ENCODE data around the gene MOG. TPM values are rescaled to one million over a fixed set of nuclear protein-coding genes. Genes with fewer than 3 reads are reported as not detected.

MOG gene
- polyA plus RNA-seq (2012; ENCODE audit: insufficient read depth, insufficient read length), result not detected

DNA sequence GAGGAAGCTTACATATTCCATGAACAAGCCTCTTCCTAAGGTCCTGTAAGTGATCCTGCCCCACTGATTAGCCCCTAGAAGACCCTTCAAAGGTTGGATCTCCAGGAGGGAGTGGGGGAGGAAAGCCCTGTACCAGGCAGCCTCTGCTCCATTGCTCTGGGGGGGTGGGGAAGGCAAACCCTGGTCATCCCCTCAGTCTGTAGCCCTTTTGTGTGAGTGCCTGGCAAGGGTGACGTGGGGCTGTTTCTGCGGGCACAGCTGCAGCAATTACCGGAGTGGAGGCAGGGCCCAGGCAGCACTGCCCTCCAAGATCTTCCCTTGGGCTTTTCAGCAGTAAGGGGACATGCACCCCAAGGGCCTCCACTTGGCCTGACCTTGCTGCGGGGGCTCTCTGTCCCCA lies at the start of gene MOG:
Gene MOG, plus strand, starts transcription at position 295 of the 400 bp plus-strand sequence. CDS start 118 bp downstream, outside the sequence.
- DNase-seq (ENCODE audit: low read depth, low spot score), result no peak
- no peak within 1 kb of the TSS for H3K4me3 ChIP-seq (ENCODE audit: low read length)

DNA sequence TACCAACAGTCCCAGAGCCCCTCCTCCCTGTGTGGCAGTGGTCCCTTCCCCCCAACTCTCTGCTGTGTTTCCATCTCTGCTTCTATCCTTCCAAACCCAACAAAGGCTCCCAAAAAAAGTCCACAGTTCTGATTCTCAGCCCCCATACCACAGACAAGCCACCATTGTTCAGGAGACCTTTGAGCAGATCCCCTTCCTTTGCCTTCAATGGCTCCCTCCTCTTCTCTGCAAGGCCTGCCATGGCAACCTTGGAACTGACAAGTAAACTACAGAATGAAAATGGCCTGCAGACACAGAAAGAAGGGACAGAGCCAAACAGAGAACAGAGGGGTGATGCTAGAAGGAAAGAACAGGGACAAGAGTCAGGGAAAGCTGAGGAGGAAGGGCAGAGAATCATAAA lies 48.8 kb upstream of the MOG start:
- H3K4me3 ChIP-seq (ENCODE audit: low read length), result no peak overlapping the region

DNA sequence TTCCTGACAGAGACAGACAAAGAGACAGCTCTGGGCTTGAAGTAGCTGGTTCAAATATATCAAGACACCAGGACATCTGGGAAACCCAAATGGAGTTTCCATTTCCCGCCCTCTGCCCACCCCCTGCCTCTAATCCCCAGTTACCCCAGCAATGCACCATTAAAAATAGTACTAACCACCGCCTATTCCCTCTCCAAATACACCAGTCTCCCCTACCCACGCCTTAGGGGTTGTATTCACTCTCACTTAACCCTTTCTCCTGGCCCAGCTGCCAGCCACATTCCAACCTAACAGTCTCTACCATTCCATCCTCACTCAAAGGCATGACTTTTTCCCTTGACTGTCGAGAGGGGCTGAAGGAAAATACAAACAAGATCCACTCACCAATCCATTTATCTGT lies 46.4 kb upstream of the MOG start:
- H3K4me3 ChIP-seq (ENCODE audit: low read length), result no peak overlapping the region
- DNase-seq (ENCODE audit: low read depth, low spot score), result no peak

More for the DNA sequence above, 48.8 kb upstream of the MOG start:
- no peak for DNase-seq (ENCODE audit: low read depth, low spot score)

DNA sequence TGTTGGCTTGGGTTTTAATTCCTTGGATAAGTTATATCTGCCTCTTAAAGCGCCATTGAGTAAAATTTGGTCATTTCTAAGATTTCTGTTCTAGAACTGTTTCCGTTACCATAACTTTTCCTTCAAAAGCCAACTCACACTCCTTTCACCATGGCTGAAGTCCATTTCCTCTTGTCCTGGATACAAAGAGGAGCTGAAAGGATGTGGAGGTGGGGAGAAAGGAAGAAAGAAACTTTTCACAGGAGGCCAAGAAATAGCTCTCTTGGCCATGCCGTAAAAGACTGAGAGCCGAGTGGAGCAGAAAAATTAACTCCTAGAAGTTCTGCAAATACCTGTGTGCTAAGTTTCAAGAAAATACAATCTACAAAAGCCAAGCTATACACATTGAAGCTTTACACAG lies 45.5 kb upstream of the MOG start:
- DNase-seq (ENCODE audit: low read depth, low spot score), result no peak
- no peak overlapping the region for H3K4me3 ChIP-seq (ENCODE audit: low read length)

DNA sequence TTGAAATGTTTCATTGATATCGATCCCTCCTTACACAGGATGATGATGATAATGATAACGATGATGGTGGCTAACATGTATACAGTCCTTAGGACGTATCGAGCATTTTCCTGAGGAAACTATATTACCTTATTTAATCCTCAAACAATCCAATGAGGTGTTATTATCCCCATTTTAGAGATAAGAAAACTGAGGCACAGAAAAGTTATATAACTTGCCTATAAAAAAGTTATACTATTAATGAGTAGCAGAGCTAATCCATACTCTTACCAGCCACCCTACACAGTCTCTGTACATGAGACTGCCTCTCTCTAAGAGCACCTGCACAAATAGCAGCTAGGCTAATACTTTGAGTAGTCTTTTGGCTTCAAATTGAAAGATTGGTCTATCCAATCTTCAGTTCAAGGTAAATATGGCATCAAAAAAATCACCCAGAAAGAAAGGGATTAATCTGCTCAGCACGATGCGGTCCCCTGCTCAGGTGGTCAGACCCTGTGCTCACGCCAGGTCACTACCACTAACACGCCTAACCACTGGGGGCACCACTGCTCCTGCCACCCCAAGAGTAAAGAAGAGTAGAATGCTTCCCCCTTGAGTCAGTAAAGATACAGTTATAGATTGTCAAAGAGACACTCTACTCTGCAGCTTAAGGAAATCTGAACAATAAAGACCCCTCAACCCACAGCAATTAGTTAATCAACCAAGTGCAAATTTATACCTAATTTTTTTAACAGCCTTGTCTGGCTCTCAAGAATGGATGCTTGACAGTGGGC lies 38.9 kb upstream of the MOG start:
- no peak for DNase-seq (ENCODE audit: low read depth, low spot score)
- no peak overlapping the region for H3K4me3 ChIP-seq (ENCODE audit: low read length)

DNA sequence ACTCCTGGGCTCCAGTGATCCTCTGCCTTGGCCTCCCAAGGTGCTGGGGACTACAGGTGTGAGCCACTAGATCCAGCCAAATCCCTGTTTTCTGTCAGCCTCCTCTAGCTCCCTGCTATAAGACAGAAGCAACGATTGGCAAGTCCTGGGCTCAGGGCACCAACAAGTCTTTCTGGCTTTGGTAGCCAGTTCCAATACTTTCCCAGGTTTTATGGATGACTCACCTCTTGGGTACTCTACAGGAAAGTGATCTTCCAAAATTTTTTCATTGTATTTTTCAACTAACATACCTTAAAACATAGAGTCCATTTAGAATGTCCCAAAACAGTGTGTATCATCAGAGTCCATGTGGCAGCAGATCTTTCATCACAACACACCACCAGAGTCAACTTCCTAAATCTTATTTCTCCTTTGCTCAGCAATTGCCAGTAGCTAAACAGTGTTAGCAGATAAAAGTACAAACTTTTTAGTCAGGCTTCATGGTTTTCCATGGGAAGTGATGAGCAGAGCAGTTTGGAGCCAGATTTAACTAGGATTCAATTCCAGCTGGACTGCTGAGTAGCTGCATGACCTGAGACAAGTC lies 37.2 kb upstream of the MOG start:
- DNase-seq (ENCODE audit: low read depth, low spot score), result no peak
- H3K4me3 ChIP-seq (ENCODE audit: low read length), result no peak overlapping the region

DNA sequence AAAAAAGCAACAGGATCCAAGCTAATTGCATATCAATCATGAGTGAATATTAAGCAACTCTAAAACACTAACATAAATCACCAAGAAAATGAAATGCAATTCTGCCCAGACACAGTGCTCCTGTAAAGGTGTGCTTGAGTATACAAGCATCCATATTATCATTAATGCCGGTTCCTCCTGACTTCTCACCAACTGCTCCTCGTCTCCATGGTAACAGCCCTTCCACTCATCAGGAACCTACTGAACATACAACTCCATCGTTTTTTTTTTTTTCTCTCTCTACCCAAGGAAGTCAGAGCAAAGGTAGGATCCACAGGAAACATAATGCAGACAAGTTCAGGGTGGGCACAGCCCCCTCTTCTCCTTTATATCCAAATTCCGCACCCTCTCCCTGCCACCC lies 36.3 kb upstream of the MOG start:
- H3K4me3 ChIP-seq (ENCODE audit: low read length), result no peak overlapping the region
- DNase-seq (ENCODE audit: low read depth, low spot score), result no peak

DNA sequence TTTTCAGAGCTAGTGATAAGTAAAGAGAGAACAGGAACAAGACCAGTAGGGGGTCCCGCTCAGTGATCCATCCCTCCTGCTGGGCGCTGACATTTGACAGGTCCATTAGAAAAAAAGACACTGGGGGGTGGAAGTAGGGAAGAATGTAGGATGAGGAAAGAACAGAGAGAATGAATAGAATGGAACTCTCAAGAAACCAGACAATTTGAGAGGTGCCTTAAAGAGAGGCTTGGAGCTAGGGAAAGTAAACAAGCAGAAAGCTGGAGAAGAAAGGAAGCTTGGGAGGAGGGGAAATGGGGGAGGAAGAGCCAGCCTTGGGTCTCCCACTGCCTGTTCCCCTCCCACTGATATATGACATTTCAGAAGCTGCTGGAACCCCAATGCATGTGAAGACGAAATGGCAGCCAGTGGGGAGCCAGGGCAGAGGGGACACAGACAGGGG lies 32.4 kb upstream of the MOG start:
- H3K4me3 ChIP-seq (ENCODE audit: low read length), result no peak overlapping the region
- no peak for DNase-seq (ENCODE audit: low read depth, low spot score)

DNA sequence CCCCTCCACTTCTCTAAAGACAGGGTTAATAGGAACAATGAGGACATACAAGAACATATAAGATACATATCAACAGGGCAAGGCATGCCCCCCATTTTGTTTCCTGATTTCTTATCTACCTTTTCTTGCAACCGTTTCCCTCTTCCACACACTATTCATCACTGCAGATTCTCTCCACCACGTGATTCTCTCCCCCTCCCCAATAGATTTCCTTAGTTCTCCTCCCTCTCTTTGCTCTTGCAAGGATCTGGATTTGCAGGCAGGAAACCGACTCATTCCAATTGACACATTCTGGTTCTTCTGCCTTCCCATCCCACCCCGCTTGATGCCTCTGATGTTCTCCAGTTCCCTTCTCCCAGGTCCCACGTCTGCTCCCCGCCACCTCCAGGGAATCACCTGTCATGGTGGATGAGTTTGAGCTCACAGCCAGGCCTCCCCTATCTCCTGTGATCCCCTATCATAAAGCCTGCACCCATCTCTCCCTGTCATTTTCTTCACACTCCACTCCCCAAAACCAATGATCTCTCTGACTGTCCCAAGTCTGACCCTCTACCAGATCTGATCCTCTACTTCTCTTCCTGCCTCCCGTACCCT lies 31.5 kb upstream of the MOG start:
- H3K4me3 ChIP-seq (ENCODE audit: low read length), result no peak overlapping the region
- DNase-seq (ENCODE audit: low read depth, low spot score), result no peak

DNA sequence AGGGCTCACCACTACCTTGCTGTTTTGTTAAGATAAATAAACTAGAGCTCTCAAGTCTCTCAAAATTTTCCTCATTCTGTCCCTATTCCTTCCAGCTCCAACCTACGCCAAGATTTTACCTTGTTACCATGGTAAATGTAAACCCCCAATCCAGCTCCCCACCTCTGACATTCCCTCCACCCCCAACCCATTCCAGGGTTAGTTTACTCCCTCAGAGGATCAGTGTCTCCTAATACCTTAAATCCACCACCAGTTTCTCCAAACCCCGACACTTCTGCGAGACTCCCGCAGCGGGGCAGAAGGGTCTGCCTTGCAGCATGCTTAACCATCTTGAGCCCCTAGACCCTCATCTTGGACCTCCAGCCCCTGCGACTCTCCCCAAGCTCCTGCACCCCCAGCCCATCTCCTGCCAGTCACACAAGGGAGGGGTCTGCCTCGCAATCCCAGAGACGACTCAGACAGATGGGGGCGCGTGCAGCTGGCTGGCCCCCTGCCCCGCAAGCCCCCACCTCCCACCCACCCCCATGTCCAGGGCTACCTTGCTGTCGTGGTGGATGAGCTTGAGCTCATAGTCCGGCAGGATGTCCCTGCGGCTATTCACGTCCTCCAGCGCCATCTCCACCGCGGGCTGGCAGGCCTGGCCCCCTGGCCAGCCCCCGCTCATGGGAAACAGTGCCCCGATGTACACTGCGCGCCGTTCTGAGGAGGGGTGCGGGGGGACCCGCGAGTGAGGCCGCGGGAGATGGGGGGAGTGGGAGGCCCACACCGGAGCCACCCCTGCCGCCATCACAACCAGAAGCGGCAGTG lies 29.7 kb upstream of the MOG start:
- H3K4me3 ChIP-seq (ENCODE audit: low read length), result peak overlapping the region; percentile 41
- no peak for DNase-seq (ENCODE audit: low read depth, low spot score)

DNA sequence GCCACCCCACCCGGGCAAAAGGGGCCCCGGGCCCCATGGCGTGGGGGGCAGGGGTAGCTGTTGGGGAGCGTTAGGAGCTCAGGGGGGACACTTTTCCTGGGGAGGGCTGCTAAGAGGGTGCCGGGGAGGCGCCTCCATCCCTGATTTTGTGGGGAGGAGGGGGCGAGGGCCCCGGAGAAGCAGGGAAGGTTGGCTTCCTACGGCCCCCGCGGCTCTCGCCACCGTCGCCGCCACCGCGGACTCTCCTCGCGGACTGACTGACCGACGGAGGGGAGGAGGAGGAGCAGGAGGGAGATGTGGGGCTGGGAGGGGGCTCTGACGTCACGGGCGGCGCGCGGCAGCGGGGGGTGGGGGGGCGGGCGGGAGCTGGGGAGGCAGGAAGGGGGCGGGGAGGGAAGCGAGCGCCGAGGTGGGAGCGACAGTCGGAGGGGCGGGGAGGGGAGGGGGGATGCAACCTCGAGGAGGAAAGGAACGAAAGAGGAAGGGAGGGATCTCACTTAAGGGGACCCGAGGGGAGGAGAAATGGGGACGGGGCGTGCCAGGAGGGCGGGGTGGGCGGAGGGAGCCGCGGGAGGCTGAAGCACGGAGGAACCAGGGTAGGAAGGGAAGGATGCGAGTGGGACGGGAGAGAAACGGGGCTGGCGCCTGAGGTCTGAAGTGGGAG lies 29.0 kb upstream of the MOG start:
- peak overlapping the region; percentile 79 for H3K4me3 ChIP-seq (ENCODE audit: low read length)
- peak; percentile 76 for DNase-seq (ENCODE audit: low read depth, low spot score)

DNA sequence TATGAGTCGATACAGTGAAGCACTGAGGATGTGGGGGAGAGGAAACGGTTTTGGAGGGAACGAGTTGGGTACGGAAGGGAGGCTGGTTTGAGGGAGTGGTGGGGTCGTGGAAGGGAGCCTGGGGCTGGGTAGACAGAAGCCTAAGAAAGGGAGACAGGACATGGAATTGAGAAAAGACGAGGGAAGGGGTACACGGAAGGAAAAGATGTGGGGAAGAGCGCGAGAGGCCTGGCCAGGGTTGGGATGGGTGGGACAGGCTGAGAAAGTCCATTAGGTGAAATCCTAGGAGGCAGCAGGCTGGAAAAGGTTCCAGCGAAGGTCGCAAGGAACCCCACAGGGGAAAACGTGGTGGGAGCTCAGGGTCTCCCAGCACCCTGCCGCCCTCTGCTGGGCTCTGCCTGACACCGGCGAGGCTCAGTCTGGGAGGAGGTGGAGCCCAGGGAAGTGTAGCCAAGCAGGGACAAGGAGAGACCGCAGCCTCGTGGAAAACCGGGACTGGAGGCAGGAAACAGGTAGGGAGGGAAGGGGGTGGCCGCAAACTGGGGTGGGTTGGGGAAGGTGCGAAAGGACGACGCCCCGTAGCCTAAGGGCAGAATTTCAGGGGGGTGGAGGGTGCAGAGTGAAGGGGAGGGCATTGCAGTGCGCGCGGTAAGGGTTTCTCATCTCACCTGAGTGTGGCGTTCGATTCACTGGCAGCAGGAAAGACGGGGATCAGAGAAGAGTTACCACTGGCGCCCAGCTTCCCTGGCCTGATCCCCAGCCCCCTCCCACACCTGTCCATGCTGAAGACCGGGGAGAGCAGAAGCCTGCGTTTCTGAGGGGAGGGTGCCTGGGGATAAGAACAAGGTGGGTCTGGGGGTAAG lies 28.2 kb upstream of the MOG start:
- DNase-seq (ENCODE audit: low read depth, low spot score), result no peak
- H3K4me3 ChIP-seq (ENCODE audit: low read length), result peak overlapping the region; percentile 79

DNA sequence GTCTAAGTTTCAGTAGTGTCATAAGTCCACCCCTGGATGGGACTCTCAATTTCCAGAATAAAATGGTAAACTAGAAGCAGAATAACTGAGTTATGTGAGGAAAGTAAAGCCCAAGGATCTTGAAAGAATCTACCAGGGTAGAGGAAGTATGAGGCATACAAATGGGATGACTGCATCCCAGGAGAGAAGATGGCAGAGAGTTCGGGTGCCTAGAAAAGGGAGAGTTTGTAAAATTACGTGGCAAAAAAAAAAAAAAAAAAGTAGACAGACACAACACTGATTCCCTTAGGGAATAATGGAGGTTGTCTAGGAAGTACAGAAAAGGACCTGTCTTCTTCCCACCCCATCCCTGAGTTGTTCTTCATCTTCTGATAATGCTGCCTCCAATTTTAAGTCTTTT lies 27.3 kb upstream of the MOG start:
- no peak for DNase-seq (ENCODE audit: low read depth, low spot score)
- H3K4me3 ChIP-seq (ENCODE audit: low read length), result no peak overlapping the region

DNA sequence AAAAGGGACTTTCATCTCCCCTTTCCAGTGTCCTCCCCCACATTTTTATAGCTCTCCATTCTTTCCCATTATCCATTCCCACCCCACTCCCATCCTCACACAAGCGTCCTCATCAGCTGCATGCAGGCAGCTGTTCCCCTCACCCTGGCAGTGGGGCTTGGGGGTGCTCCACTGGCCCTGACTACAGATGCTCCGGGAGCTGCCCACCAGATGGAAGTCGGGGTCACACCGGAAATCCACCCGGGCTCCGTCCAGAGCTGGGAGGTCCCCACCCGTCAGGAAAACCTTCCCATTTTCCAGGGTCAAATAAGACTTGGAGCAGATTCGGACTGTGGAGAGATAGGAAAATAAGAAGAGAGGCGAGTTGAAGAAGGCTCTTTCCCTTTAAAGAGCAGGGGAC lies 26.6 kb upstream of the MOG start:
- DNase-seq (ENCODE audit: low read depth, low spot score), result no peak
- H3K4me3 ChIP-seq (ENCODE audit: low read length), result no peak overlapping the region

DNA sequence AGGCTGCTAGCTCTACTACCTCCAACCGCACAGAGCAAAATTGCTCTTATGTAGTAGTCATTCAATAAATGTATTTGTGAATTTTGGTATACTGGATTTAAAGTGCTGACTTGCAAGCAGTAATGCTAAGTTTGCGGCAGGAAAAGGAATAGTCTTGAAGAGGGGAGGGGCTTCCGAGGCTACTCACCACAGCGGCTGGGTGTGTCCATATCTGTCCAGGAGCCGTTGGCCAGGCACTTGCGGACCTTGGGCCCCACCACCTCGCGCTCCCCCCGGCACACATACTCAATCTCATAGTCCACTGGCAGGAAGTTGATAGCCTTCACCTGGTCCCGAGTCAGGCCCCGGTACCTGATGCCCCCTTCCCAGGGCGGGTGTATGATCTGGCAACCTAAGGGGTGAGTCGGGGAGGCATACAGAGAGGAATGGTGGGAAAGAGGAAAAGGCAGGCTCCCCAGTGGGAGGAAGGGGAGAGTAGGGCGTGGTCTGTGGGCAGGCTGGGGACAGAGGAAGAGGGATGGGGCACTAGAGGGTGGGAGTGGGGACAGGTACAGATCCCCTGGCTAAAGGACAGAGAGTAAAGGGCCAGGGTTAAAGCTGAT lies 25.6 kb upstream of the MOG start:
- H3K4me3 ChIP-seq (ENCODE audit: low read length), result no peak overlapping the region
- DNase-seq (ENCODE audit: low read depth, low spot score), result no peak

DNA sequence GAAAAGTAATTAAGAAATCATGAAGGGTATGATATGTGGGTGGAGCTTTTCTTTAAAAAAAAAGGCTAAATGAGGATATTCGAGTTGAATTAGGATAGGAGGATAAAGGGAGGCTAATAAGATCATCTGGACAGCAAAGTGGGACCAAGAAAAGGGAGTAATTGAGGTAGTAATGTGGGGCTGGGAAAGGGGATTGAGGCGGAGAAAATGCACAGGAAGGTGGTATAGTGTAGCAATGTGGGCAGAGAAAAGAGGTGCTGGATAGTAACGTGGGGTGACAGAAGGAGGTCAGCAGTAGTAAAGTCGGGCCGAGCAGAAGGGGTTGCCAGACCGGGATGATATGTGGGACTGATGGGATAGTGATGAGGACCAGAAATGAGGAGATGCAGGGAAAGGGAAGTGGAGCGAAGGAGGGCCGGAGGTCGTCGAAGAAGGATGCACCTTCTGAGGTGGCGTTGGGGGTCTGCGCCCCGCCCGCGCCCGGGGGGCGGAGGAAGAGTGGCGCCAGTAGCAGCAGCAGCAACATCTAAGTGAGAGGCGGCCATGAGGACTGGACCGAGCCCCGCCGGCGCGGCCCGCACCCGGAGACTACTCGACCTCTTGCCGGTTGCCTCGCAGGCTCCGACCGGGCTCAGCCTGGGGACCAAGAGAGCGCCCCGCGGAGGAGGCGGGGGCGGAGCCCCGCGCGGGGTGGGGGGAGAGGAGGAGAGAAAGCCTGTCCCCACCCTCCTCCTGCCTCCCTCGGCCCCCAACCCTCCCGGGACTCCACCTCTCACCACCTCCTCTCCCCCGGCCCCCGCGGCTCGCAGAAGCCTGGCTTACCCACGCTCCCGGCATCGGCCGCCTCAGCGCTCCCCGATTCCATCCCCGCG lies 24.8 kb upstream of the MOG start:
- DNase-seq (ENCODE audit: low read depth, low spot score), result no peak
- H3K4me3 ChIP-seq (ENCODE audit: low read length), result peak overlapping the region; percentile 59
